ENCODE results near the gene C15orf39.

Gene C15orf39

GRCh38 chr15:75159244-75159643 is 42.4 kb upstream of the C15orf39 start:
- TF ChIP-seq, protein P1, sequence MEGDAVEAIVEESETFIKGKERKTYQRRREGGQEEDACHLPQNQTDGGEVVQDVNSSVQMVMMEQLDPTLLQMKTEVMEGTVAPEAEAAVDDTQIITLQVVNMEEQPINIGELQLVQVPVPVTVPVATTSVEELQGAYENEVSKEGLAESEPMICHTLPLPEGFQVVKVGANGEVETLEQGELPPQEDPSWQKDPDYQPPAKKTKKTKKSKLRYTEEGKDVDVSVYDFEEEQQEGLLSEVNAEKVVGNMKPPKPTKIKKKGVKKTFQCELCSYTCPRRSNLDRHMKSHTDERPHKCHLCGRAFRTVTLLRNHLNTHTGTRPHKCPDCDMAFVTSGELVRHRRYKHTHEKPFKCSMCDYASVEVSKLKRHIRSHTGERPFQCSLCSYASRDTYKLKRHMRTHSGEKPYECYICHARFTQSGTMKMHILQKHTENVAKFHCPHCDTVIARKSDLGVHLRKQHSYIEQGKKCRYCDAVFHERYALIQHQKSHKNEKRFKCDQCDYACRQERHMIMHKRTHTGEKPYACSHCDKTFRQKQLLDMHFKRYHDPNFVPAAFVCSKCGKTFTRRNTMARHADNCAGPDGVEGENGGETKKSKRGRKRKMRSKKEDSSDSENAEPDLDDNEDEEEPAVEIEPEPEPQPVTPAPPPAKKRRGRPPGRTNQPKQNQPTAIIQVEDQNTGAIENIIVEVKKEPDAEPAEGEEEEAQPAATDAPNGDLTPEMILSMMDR (IDR thresholded peaks at IDR 0.05): no peak

DNA sequence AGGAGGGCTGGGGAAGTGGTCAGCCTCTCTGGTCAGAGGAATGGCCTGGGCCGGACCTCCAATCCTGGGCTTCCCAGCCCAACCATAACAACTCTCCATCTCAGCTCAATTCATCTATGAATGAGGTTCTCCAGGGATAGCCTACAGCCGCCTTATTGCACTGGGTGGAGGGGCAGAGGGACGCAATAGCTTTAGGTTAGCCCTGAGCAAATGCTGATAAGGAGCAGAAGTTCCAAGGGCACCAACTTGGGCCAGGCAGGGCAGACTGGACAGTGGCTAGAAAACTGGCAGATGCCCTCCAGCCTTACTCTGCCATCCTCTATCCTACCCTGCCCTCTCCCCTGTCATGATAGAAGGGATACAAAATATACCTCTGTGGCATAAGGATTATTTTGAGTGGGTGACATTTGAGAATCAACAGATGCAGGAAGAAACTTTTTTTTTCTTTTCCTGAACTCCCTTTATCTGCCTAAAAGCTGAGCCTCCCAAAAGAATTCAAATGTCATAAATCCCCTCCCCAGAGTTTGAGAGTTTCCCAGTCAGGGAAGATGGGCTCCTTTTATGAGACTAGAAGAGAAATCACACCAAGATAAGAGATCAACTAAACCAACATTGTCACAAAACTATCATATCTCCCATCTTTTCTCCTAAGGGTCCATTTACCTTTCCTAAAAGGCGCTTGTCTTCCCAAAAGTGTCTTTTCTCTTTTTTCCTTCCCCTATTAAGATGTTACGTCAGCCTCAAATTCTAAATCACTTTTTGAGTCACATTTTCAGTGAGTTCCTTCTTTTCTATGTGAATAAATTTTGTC is 40.4 kb upstream of the C15orf39 start:
- TF ChIP-seq, protein P1 (IDR thresholded peaks at IDR 0.05): no peak

DNA sequence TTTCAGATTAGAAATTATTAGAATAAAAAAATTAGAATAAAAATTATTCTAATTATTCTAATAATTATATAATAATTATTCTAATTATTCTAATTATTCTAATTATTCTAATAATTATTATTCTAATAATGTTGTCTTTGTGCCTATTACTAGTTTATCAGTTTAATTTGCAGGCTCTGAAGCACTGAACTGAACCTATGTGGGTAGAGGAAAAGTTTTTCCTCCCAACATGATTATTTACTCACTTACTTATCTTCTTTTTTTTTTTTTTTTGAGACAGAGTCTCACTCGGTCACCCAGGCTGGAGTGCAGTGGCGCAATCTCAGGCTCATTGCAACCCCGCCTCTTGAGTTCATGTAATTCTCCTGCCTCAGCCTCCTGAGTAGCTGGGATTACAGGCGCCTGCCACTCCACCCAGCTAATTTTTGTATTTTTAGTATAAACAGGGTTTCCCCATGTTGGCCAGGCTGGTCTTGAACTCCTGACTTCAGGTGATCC is 39.7 kb upstream of the C15orf39 start:
- TF ChIP-seq, protein P1 (IDR thresholded peaks at IDR 0.05): no peak

DNA sequence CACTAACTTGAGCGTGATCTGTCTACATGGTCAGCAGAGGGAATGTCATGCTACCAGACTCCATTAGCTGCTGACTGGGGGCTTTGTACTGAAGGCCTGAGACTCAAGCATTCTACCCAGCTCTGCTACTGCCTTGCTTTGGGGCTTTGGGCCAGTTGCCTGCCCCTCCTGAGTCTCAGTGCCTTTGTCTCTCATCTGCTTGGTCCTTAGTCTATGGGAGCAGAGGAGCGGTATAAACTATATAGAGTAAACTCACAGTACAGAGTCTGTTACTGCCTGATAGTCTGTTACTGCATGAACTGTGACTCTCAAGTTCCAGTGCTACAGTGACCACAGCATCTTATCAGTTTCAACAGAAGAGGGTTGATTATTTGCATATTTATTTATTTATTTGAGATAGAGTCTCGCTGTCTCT is 38.5 kb upstream of the C15orf39 start:
- TF ChIP-seq, protein P1 (IDR thresholded peaks at IDR 0.05): no peak

GRCh38 chr15:75164625-75165350 is 36.9 kb upstream of the C15orf39 start:
- TF ChIP-seq, protein P1 (IDR thresholded peaks at IDR 0.05): no peak

GRCh38 chr15:75167588-75168350 is 33.9 kb upstream of the C15orf39 start:
- TF ChIP-seq, protein P1 (IDR thresholded peaks at IDR 0.05): no peak

DNA sequence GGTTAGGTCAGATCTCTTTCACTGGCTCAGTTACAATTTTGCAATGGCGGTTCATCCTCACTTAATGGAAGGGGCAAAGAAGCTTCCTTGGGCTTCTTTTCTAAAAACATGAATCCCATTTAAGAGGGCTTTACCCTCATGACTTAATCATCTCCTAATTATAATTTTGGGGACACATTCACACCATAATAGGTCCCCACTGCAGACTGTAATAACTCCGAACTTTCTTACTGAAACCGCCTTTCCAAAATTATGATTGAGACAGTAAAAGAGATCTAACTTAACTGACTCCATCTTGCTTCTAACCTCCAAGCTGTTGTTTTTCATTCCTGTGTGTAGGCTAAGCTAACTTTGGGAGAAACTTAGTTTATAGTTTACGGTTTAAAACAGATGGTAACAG is 33.3 kb upstream of the C15orf39 start:
- TF ChIP-seq, protein P1 (IDR thresholded peaks at IDR 0.05): no peak
